ENCODE data around the gene IL1RAPL1. TPM values are rescaled to one million over a fixed set of nuclear protein-coding genes. Genes with fewer than 3 reads are reported as not detected.
"Not testable (repeated sequence)": the region's sequence is repeated elsewhere in the genome, so short reads cannot be mapped to it uniquely, and the experiment has no call there.

IL1RAPL1 gene
- polyA plus RNA-seq, 1 donor from 2014 or later = not detected

- Mint-ChIP-seq H3K27ac (no peak overlapping the region), H3K4me1 (no peaks in the 10 kb centered on the region)
Observed at GRCh38 chrX:29308726-29309125, 721.5 kb downstream of the IL1RAPL1 start.

GRCh38 chrX:29315931-29316330 is 728.7 kb downstream of the IL1RAPL1 start:
- no peak overlapping the region for H3K27ac Mint-ChIP-seq
- no peaks in the 10 kb centered on the region for H3K36me3 Mint-ChIP-seq
- H3K4me3 Mint-ChIP-seq = no peak overlapping the region
- peaks cover 0 to 2% (median 0%) of the 10 kb centered on the region in 3 donors for H3K9me3 Mint-ChIP-seq
- H3K4me1 Mint-ChIP-seq = no peaks in the 10 kb centered on the region
- no peaks in the 10 kb centered on the region for H3K27me3 Mint-ChIP-seq

More at GRCh38 chrX:29308726-29309125, 721.5 kb downstream of the IL1RAPL1 start:
- Mint-ChIP-seq H3K36me3 (no peaks in the 10 kb centered on the region), H3K27me3 (no peaks in the 10 kb centered on the region), H3K9me3 (peaks cover 0 to 4% (median 2%) of the 10 kb centered on the region in 3 donors), H3K4me3 (no peak overlapping the region)

GRCh38 chrX:29318012-29318411 is 730.8 kb downstream of the IL1RAPL1 start:
- no peaks in the 10 kb centered on the region for H3K27me3 Mint-ChIP-seq
- no peaks in the 10 kb centered on the region for H3K9me3 Mint-ChIP-seq
- H3K27ac Mint-ChIP-seq = no peak overlapping the region
- no peak overlapping the region for H3K4me3 Mint-ChIP-seq
- no peaks in the 10 kb centered on the region for H3K4me1 Mint-ChIP-seq
- H3K36me3 Mint-ChIP-seq = no peaks in the 10 kb centered on the region

GRCh38 chrX:29332429-29332828 is 745.2 kb downstream of the IL1RAPL1 start:
- not testable (repeated sequence) for H3K27me3 Mint-ChIP-seq, H3K36me3 Mint-ChIP-seq, H3K9me3 Mint-ChIP-seq, H3K27ac Mint-ChIP-seq, H3K4me1 Mint-ChIP-seq, H3K4me3 Mint-ChIP-seq

- not testable (repeated sequence) for H3K4me3 Mint-ChIP-seq, H3K36me3 Mint-ChIP-seq, H3K9me3 Mint-ChIP-seq, H3K4me1 Mint-ChIP-seq, H3K27ac Mint-ChIP-seq, H3K27me3 Mint-ChIP-seq
Observed at GRCh38 chrX:29333091-29333490, 745.8 kb downstream of the IL1RAPL1 start.

- Mint-ChIP-seq H3K4me3 (no peak overlapping the region), H3K27ac (no peak overlapping the region), H3K36me3 (no peaks in the 10 kb centered on the region), H3K27me3 (no peaks in the 10 kb centered on the region), H3K4me1 (no peaks in the 10 kb centered on the region), H3K9me3 (no peaks in the 10 kb centered on the region)
Observed at GRCh38 chrX:29348288-29348687, 761.0 kb downstream of the IL1RAPL1 start.

- Mint-ChIP-seq H3K27ac (no peak overlapping the region), H3K27me3 (no peaks in the 10 kb centered on the region)
Observed at GRCh38 chrX:29359276-29359675, 772.0 kb downstream of the IL1RAPL1 start.

GRCh38 chrX:29374765-29375164 is 787.5 kb downstream of the IL1RAPL1 start:
- not testable (repeated sequence) for H3K4me3 Mint-ChIP-seq, H3K27ac Mint-ChIP-seq, H3K27me3 Mint-ChIP-seq, H3K36me3 Mint-ChIP-seq, H3K4me1 Mint-ChIP-seq
- H3K9me3 Mint-ChIP-seq = peaks cover 0 to 10% (median 2%) of the 10 kb centered on the region in 3 donors

More at GRCh38 chrX:29359276-29359675, 772.0 kb downstream of the IL1RAPL1 start:
- H3K4me1 Mint-ChIP-seq = no peaks in the 10 kb centered on the region
- H3K36me3 Mint-ChIP-seq = no peaks in the 10 kb centered on the region
- H3K9me3 Mint-ChIP-seq = no peaks in the 10 kb centered on the region
- no peak overlapping the region for H3K4me3 Mint-ChIP-seq

- Mint-ChIP-seq H3K27ac (no peak overlapping the region), H3K4me1 (no peaks in the 10 kb centered on the region), H3K27me3 (peaks cover 2% of the 10 kb centered on the region), H3K36me3 (no peaks in the 10 kb centered on the region), H3K9me3 (peaks cover 0 to 10% (median 2%) of the 10 kb centered on the region in 3 donors), H3K4me3 (no peak overlapping the region)
Observed at GRCh38 chrX:29376584-29376983, 789.3 kb downstream of the IL1RAPL1 start.

GRCh38 chrX:29382811-29383210 is 795.6 kb downstream of the IL1RAPL1 start:
- Mint-ChIP-seq H3K4me3 (no peak overlapping the region), H3K4me1 (no peaks in the 10 kb centered on the region), H3K27me3 (no peaks in the 10 kb centered on the region), H3K9me3 (peaks cover 0 to 8% (median 0%) of the 10 kb centered on the region in 3 donors), H3K36me3 (no peaks in the 10 kb centered on the region), H3K27ac (no peak overlapping the region)

GRCh38 chrX:29388509-29388908 is 801.3 kb downstream of the IL1RAPL1 start:
- no peaks in the 10 kb centered on the region for H3K36me3 Mint-ChIP-seq
- no peaks in the 10 kb centered on the region for H3K27me3 Mint-ChIP-seq
- no peak overlapping the region for H3K4me3 Mint-ChIP-seq
- no peak overlapping the region for H3K27ac Mint-ChIP-seq
- peaks cover 0 to 12% (median 1%) of the 10 kb centered on the region in 3 donors for H3K9me3 Mint-ChIP-seq
- no peaks in the 10 kb centered on the region for H3K4me1 Mint-ChIP-seq

- Mint-ChIP-seq H3K4me3 (no peak overlapping the region), H3K36me3 (no peaks in the 10 kb centered on the region), H3K27ac (no peak overlapping the region), H3K4me1 (peaks cover 0 to 1% (median 0%) of the 10 kb centered on the region in 3 donors), H3K27me3 (no peaks in the 10 kb centered on the region), H3K9me3 (peaks cover 0 to 2% (median 1%) of the 10 kb centered on the region in 3 donors)
Observed at GRCh38 chrX:29397506-29397905, 810.3 kb downstream of the IL1RAPL1 start.

- H3K4me3 Mint-ChIP-seq = no peak overlapping the region
- no peaks in the 10 kb centered on the region for H3K36me3 Mint-ChIP-seq
- no peak overlapping the region for H3K27ac Mint-ChIP-seq
- no peaks in the 10 kb centered on the region for H3K9me3 Mint-ChIP-seq
- no peaks in the 10 kb centered on the region for H3K4me1 Mint-ChIP-seq
- no peaks in the 10 kb centered on the region for H3K27me3 Mint-ChIP-seq
Observed at GRCh38 chrX:29407357-29407756, 820.1 kb downstream of the IL1RAPL1 start.

GRCh38 chrX:29419774-29420553 is 832.7 kb downstream of the IL1RAPL1 start:
- H3K4me3 Mint-ChIP-seq = no peak overlapping the region
- no peak overlapping the region for H3K27ac Mint-ChIP-seq
- H3K4me1 Mint-ChIP-seq = no peaks in the 10 kb centered on the region
- H3K36me3 Mint-ChIP-seq = no peaks in the 10 kb centered on the region
- no peaks in the 10 kb centered on the region for H3K9me3 Mint-ChIP-seq
- H3K27me3 Mint-ChIP-seq = no peaks in the 10 kb centered on the region

GRCh38 chrX:29422034-29422433 is 834.8 kb downstream of the IL1RAPL1 start:
- H3K27ac Mint-ChIP-seq = no peak overlapping the region
- H3K4me1 Mint-ChIP-seq = no peaks in the 10 kb centered on the region
- no peak overlapping the region for H3K4me3 Mint-ChIP-seq
- H3K9me3 Mint-ChIP-seq = peaks cover 0 to 2% (median 0%) of the 10 kb centered on the region in 3 donors
- H3K27me3 Mint-ChIP-seq = no peaks in the 10 kb centered on the region
- H3K36me3 Mint-ChIP-seq = no peaks in the 10 kb centered on the region

- Mint-ChIP-seq H3K36me3 (peaks cover 2% of the 10 kb centered on the region), H3K9me3 (peaks cover 0 to 16% (median 3%) of the 10 kb centered on the region in 3 donors), H3K4me1 (no peaks in the 10 kb centered on the region), H3K27ac (no peak overlapping the region), H3K27me3 (no peaks in the 10 kb centered on the region), H3K4me3 (no peak overlapping the region)
Observed at GRCh38 chrX:29431895-29432294, 844.6 kb downstream of the IL1RAPL1 start.
